GM23338 (cell line): ENCODE results near the gene PDZK1IP1. TPM values are rescaled to one million over a fixed set of nuclear protein-coding genes. Genes with fewer than 3 reads are reported as not detected.

Experiments used
- ATAC-seq: fragments of 200-7000 bp; cut with Tn5 transposase; 3 replicates; pipeline ENCODE4 v1.9.1; 2020
- DNase-seq: peaks from one replicate; pipeline ENCODE4 v3.0.0-alpha.2; 2015; ENCODE audit warnings: low spot score
- H2AFZ ChIP-seq: fragments of 200-600 bp; sonication (generic); 2 replicates; pipeline ENCODE4 v1.8.0; 2016; ENCODE audit warnings: antibody characterized with exemption, mild to moderate bottlenecking, moderate library complexity
- H3F3A ChIP-seq: fragments of 200-600 bp; sonication (generic); replicated peaks from 2 replicates; pipeline ENCODE4 v1.8.0; 2017; ENCODE audit warnings: antibody characterized with exemption, mixed run types, low read depth
- H3K27ac ChIP-seq: fragments of 200-600 bp; sonication (generic); 2 replicates; pipeline ENCODE4 v1.6.1; 2016; ENCODE audit warnings: low read depth
- H3K27me3 ChIP-seq: fragments of 200-600 bp; sonication (generic); 2 replicates; pipeline ENCODE4 v1.8.0; 2016; ENCODE audit warnings: mild to moderate bottlenecking, mixed run types, moderate library complexity; ENCODE audit not compliant: insufficient read depth
- H3K36me3 ChIP-seq: fragments of 200-600 bp; sonication (generic); 2 replicates; pipeline ENCODE4 v1.8.0; 2016; ENCODE audit warnings: mild to moderate bottlenecking; ENCODE audit not compliant: insufficient read depth
- H3K4me1 ChIP-seq: fragments of 200-600 bp; sonication (generic); 2 replicates; pipeline ENCODE4 v1.8.0; 2016; ENCODE audit warnings: mild to moderate bottlenecking, moderate library complexity; ENCODE audit not compliant: insufficient read depth
- H3K4me2 ChIP-seq: fragments of 200-600 bp; sonication (generic); 2 replicates; pipeline ENCODE4 v1.7.1; 2017; ENCODE audit warnings: mixed run types
- H3K4me3 ChIP-seq: fragments of 200-600 bp; sonication (generic); 2 replicates; pipeline ENCODE4 v1.6.1; 2016; ENCODE audit warnings: mixed run types
- H3K79me2 ChIP-seq: fragments of 200-600 bp; sonication (generic); replicated peaks from 2 replicates; pipeline ENCODE4 v1.8.0; 2017; ENCODE audit warnings: mild to moderate bottlenecking; ENCODE audit not compliant: insufficient read depth
- H3K9me2 ChIP-seq: fragments of 200-600 bp; sonication (generic); 2 replicates; pipeline ENCODE4 v1.8.0; 2017; ENCODE audit not compliant: insufficient read depth
- H4K20me1 ChIP-seq: fragments of 200-600 bp; sonication (generic); replicated peaks from 2 replicates; pipeline ENCODE4 v1.8.0; 2017; ENCODE audit warnings: mild to moderate bottlenecking; ENCODE audit not compliant: insufficient read depth
- H3K27ac Mint-ChIP-seq: 2 replicates; pipeline ENCODE4 v1.8.0; 2020; ENCODE audit warnings: inconsistent platforms, mild to moderate bottlenecking, moderate library complexity, mixed read lengths
- H3K27me3 Mint-ChIP-seq: 3 replicates; pipeline ENCODE4 v1.8.0; 2022; ENCODE audit warnings: low read depth, mild to moderate bottlenecking, moderate library complexity, mixed read lengths, inconsistent platforms; ENCODE audit not compliant: insufficient read depth, poor library complexity
- H3K36me3 Mint-ChIP-seq: 3 replicates; pipeline ENCODE4 v1.8.0; 2021; ENCODE audit warnings: low read depth, mild to moderate bottlenecking, inconsistent platforms, moderate library complexity, mixed read lengths
- H3K4me1 Mint-ChIP-seq: 3 replicates; pipeline ENCODE4 v1.8.0; 2020; ENCODE audit warnings: mild to moderate bottlenecking, inconsistent platforms, mixed read lengths
- H3K4me3 Mint-ChIP-seq: 3 replicates; pipeline ENCODE4 v1.8.0; 2021; ENCODE audit warnings: moderate library complexity, mild to moderate bottlenecking, inconsistent platforms, mixed read lengths
- H3K9me3 Mint-ChIP-seq: 3 replicates; pipeline ENCODE4 v1.8.0; 2020; ENCODE audit warnings: moderate library complexity, mild to moderate bottlenecking, inconsistent platforms, mixed read lengths
- CTCF ChIP-seq, 2 experiments: fragments of 200-600 bp in 1 of 2; sonication (generic) in 1 of 2; conservative IDR thresholded peaks; 2 replicates each; pipeline versions ENCODE4 v1.5.1 to v1.6.1; 2016 to 2017; ENCODE audit warnings: antibody characterized with exemption in 2 of 2, low read depth in 2 of 2, mild to moderate bottlenecking in 2 of 2, moderate library complexity in 1 of 2
- EZH2 ChIP-seq: fragments of 200-600 bp; sonication (generic); IDR thresholded peaks from one replicate; pipeline ENCODE4 v1.8.0; 2017; ENCODE audit warnings: antibody characterized with exemption, mild to moderate bottlenecking, low read depth; ENCODE audit not compliant: unreplicated experiment
- EZH2phosphoT487 ChIP-seq: fragments of 200-600 bp; sonication (generic); IDR thresholded peaks from one replicate; pipeline ENCODE4 v1.8.1; 2018; ENCODE audit warnings: antibody characterized with exemption; ENCODE audit not compliant: unreplicated experiment
- JUNB ChIP-seq: IDR thresholded peaks from one replicate; pipeline ENCODE4 v1.6.1; 2016; ENCODE audit warnings: antibody characterized with exemption; ENCODE audit not compliant: unreplicated experiment
- NANOG ChIP-seq: IDR thresholded peaks from 2 replicates; pipeline ENCODE4 v1.6.1; 2016; ENCODE audit warnings: antibody characterized with exemption, borderline replicate concordance
- REST ChIP-seq: IDR thresholded peaks from one replicate; pipeline ENCODE4 v1.6.1; 2018; ENCODE audit warnings: antibody characterized with exemption; ENCODE audit not compliant: unreplicated experiment
- ZNF331 ChIP-seq: fragments of 250-450 bp; sonication (Bioruptor Pico); IDR thresholded peaks from 2 replicates; pipeline ENCODE4 v1.5.0; 2020; ENCODE audit warnings: low read depth, mild to moderate bottlenecking, moderate library complexity
- ZNF462 ChIP-seq: fragments of 250-450 bp; sonication (Bioruptor Pico); IDR thresholded peaks from 2 replicates; pipeline ENCODE4 v1.5.0; 2020; ENCODE audit warnings: mild to moderate bottlenecking, moderate library complexity
- polyA plus RNA-seq: library from polyadenylated mRNA; unstranded; fragments of >200 nt; fragmentation: Nextera tagmentation; extraction: Ambion mirVana; gene quantifications from 2 replicates; pipeline ENCODE4 v1.2.1, GENCODE V29; 2016
- total RNA-seq: library from RNA; depleted of rRNA; stranded (reverse); fragments of >200 nt; shearing (Covaris generic); gene quantifications from 2 replicates; pipeline ENCODE4 v1.2.3, GENCODE V29; 2014

Gene PDZK1IP1
- total and polyA plus RNA-seq, 2 experiments from 2014 or later = not detected

DNA sequence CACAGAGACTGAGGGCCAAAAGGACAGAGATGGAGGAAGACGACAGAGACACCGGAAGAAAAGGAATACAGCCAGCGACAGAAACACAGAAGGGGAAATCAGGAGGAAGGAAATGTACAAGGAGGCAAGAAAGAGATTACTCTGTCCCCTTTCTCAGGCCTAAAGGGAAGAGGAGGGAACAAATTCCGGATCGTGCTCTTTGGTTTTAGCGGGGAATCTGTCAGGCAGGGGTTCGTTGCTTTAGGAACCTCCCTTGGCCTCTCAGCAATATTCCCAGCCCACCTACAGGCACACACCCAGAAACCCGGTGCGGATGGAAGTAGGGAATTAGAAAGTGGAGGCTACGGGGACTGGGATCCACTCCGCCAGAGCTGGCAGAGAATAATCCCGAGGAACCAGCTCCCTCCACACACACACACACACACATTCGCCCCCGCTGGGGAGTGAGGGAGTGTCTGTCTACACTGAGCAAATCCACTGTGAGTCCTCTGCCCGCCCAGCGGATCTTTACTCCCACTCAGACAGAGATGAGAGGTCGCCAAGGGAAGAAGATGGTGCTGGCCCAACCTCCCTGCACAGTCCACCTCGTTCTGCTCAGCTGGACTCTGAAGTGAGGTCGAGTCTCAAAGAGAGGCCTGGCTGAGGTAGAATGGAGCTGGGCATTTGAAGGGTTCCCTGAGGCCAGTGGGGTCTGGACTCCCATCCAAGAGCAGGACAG, 36.4 kb upstream of the PDZK1IP1 start:
- H2AFZ ChIP-seq = no peak overlapping the region
- Mint-ChIP-seq H3K27ac (no peak overlapping the region), H3K4me3 (peak overlapping the region; percentile 63), H3K27me3 (peaks cover 57% of the 10 kb centered on the region), H3K36me3 (no peaks in the 10 kb centered on the region), H3K4me1 (peaks cover 39% of the 10 kb centered on the region), H3K9me3 (0 out of 3 replicates have a peak, but pooled peaks cover 3% of the 10 kb centered on the region)
- ATAC-seq = no peak
- H3K4me1 ChIP-seq = peaks cover 58% of the 10 kb centered on the region
- peaks cover 9% of the 10 kb centered on the region for H4K20me1 ChIP-seq
- no peak overlapping the region for H3K27ac ChIP-seq
- peaks cover 17% of the 10 kb centered on the region for H3F3A ChIP-seq
- H3K27me3 ChIP-seq = peaks cover 100% of the 10 kb centered on the region
- peak overlapping the region; percentile 53 for H3K4me3 ChIP-seq
- no peaks in the 10 kb centered on the region for H3K9me2 ChIP-seq
- H3K36me3 ChIP-seq = no peaks in the 10 kb centered on the region
- peak; percentile 24 for DNase-seq
- no peaks in the 10 kb centered on the region for H3K79me2 ChIP-seq
- H3K4me2 ChIP-seq = peak overlapping the region; percentile 74
- TF ChIP-seq ZNF462 (CRISPR knock-in tag) (no peak), EZH2phosphoT487 (peak; percentile 74), EZH2 (peak; percentile 97), NANOG (no peak), ZNF331 (CRISPR knock-in tag) (no peak), CTCF (conservative IDR thresholded peaks at IDR 0.05; ENCODE audit: low read depth in 2 of 2) (no peak), JUNB (no peak), REST (no peak)
